Ovary (tissue), 10 donors: ENCODE results near the gene ANKRD2. TPM values are rescaled to one million over a fixed set of nuclear protein-coding genes. Genes with fewer than 3 reads are reported as not detected.
A peak's percentile ranks its signal among the peaks of the same experiment; 100 is the strongest.
"Not testable (repeated sequence)": the region's sequence is repeated elsewhere in the genome, so short reads cannot be mapped to it uniquely, and the experiment has no call there.

Source experiments
- DNase-seq, 5 donors: peaks; one replicate each; pipeline ENCODE4 v3.0.0-alpha.2; 2019 to 2020
- H3K27ac ChIP-seq, 2 donors: fragments of 200-600 bp; one replicate each; pipeline versions ENCODE4 v1.5.1 to v1.8.0; 2019 to 2022
- H3K27me3 ChIP-seq: fragments of 200-600 bp; one replicate; pipeline ENCODE4 v1.8.0; 2022
- H3K36me3 ChIP-seq: fragments of 200-600 bp; sonication (generic); one replicate; pipeline ENCODE4 v1.5.1; 2019
- H3K4me1 ChIP-seq: one replicate; pipeline ENCODE4 v1.8.1; 2013; ENCODE audit warnings: mild to moderate bottlenecking, moderate library complexity; ENCODE audit not compliant: insufficient read depth
- H3K4me3 ChIP-seq: fragments of 200-600 bp; sonication (generic); one replicate; pipeline ENCODE4 v1.5.1; 2017
- H3K9me3 ChIP-seq, 2 donors: fragments of 200-600 bp in 1 of 2; sonication (generic) in 1 of 2; one replicate each; pipeline versions ENCODE4 v1.5.1 to v1.8.1; 2013 to 2019; ENCODE audit warnings: mild to moderate bottlenecking in 1 of 2, moderate library complexity in 1 of 2
- EP300 ChIP-seq: sonication (generic); formaldehyde crosslinking; IDR thresholded peaks from one replicate; pipeline ENCODE4 v1.6.1; 2017; ENCODE audit warnings: antibody characterized with exemption
- POLR2A ChIP-seq: fragments of 450-650 bp; IDR thresholded peaks from one replicate; pipeline ENCODE4 v1.6.1; 2017; ENCODE audit warnings: antibody characterized with exemption, mild to moderate bottlenecking, moderate library complexity
- WGBS, 3 donors: extraction: QIAGEN DNeasy Blood & Tissue Kit in 1 of 3; methylation state at CpG; one replicate each; pipeline versions ENCODE4 v1.1.5 to v1.1.7; 2013 to 2017; 5-methylcytosine and 5-hydroxymethylcytosine counted together
- intact Hi-C, 4 donors: fragments of 100-400 bp; cut with DNase I; formaldehyde crosslinking; loops; one replicate each; pipeline versions ENCODE4 v1.11.0 to v1.15.1; 2022 to 2023
- long read RNA-seq, 3 donors: library from polyadenylated mRNA in 2 of 3; unstranded in 2 of 3; transcript quantifications; one replicate each; pipeline ENCODE4 v2.0.0 and lab custom pipeline, GENCODE V29; 2021 to 2026
- polyA plus RNA-seq, 2 donors: library from polyadenylated mRNA; stranded (reverse); fragments of 200-250 nt in 1 of 2; fragments of 350-450 nt in 1 of 2; fragmentation: Illumina TruSeq in 1 of 2; extraction: RNeasy Lipid Tissue Mini Kit (QIAGEN cat#74804) in 1 of 2; gene quantifications; one replicate each; pipeline ENCODE4 v1.2.3, GENCODE V29; 2013 to 2014
- total RNA-seq, 7 donors: library from RNA; depleted of rRNA in 2 of 7; stranded (reverse); fragments of >200 nt in 2 of 7; fragmentation: NEBNext Ultra II Directional in 3 of 7; extraction: Animal tissue kit (Norgen Biotek cat#: 25700) in 3 of 7; gene quantifications; one replicate each; pipeline versions ENCODE4 v1.1.0 to v1.2.4, GENCODE V29; 2016 to 2023
- TF ChIP-seq, protein P1 (sequence below), 3 donors: fragments of 450-650 bp in 2 of 3; fragments of 200-600 bp in 1 of 3; IDR thresholded peaks; one replicate each; pipeline versions ENCODE4 v1.5.1 to v1.8.0; 2016 to 2022; ENCODE audit warnings: antibody characterized with exemption in 3 of 3, mild to moderate bottlenecking in 1 of 3
- donor health status: DM: no; HTN: no; CAD: no; lungs with moderate emphysema.
- donor health status: DM: no; HTN: no; CAD: no.
- donor health status: Bipolar disorder and iron deficiency.
- donor health status: DM: yes; HTN: yes; CAD: no.
- donor health status: DM: no; HTN: no; CAD: no.
- donor health status: DM: yes; HTN: yes; CAD: no.

ANKRD2 gene, protein sequence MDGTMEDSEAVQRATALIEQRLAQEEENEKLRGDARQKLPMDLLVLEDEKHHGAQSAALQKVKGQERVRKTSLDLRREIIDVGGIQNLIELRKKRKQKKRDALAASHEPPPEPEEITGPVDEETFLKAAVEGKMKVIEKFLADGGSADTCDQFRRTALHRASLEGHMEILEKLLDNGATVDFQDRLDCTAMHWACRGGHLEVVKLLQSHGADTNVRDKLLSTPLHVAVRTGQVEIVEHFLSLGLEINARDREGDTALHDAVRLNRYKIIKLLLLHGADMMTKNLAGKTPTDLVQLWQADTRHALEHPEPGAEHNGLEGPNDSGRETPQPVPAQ
- total RNA-seq = under 1 TPM in 3 of 7 donors, not detected in 4; 0.37 to 0.46 (median 0.40) TPM
- polyA plus RNA-seq = under 1 TPM; 0.11 to 0.17 TPM
- long read RNA-seq, donor 1 = 0 reads
- long read RNA-seq, donor 2, partial matches to known transcripts = 12 of 12 reads
- long read RNA-seq, donor 2, other reads (novel, unspliced or antisense) = 0 of 12 reads
- long read RNA-seq, donor 3 = 0 reads

DNA sequence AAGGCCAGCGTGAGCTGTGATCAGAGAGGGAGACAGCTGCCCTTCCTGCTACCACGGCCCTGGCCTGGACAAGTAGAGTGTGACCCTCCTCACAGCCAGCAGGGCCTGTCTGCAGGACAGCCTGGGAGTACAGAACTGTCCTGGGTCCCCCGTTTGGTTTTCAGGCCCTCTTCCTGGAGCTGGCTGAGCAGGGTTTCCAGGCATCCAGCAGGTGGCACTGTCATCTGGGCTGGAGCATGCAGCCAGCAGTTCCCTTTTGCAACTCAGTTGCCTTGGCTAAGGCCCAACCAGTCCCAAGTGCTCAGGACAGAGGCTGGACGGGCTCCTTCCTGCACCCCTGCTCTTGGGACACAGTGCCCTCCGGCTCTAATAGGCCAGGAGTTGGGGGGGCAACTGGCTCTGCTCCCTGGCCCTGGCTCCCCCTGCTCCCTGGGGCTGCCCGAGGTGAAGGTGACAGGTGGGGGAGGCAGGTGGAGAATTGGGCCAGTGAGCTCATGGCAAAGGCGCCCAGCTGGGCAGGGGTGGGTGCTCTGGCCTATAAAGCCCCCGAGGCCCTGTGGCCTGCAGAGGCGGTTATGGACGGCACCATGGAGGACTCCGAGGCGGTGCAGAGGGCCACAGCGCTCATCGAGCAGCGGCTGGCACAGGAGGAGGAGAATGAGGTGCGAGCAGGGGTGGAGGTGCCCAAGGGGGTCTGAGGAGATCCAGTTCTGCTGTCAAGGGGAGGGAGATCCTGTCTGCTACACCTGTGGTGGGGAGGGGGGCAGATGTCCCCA lies at the start of gene ANKRD2:
Gene ANKRD2 (plus strand): TSS at position 566 of the 776 bp plus-strand sequence. CDS start 10 bp downstream, at position 576.
- DNase-seq = peak; percentile 54 to 74 (median 59)
- intact Hi-C loops = loop anchor here in 1 of 4 donors (2.0 kb wide), 1 partner anchor 38 kb away; no protein-coding TSS in a partner anchor

DNA sequence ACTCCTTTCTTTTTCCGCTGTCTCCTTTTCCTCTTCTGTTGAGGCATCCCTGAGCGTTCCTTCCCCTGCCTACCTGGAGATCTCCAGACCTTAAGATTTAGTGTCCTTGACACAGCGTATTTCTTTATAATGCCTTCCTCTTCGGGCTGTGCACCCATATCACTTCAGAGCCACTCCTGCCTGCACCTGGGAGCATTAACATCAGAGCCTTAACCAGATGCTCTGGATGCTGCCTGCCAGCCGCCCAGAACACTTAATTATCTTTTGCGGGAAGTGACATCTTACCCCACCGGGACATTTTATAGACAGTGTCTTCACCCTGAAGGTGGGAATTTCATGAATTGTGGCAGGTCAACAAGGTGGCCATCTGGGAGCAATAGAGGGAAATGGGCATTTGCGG lies 49.6 kb upstream of the ANKRD2 start:
- TF ChIP-seq POLR2A = no peak
- no peak for TF ChIP-seq EP300
- TF ChIP-seq, protein P1, sequence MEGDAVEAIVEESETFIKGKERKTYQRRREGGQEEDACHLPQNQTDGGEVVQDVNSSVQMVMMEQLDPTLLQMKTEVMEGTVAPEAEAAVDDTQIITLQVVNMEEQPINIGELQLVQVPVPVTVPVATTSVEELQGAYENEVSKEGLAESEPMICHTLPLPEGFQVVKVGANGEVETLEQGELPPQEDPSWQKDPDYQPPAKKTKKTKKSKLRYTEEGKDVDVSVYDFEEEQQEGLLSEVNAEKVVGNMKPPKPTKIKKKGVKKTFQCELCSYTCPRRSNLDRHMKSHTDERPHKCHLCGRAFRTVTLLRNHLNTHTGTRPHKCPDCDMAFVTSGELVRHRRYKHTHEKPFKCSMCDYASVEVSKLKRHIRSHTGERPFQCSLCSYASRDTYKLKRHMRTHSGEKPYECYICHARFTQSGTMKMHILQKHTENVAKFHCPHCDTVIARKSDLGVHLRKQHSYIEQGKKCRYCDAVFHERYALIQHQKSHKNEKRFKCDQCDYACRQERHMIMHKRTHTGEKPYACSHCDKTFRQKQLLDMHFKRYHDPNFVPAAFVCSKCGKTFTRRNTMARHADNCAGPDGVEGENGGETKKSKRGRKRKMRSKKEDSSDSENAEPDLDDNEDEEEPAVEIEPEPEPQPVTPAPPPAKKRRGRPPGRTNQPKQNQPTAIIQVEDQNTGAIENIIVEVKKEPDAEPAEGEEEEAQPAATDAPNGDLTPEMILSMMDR (IDR thresholded peaks at IDR 0.05) = no peak
- Histone ChIP-seq H3K9me3 (no peaks in the 10 kb centered on the region), H3K27me3 (no peaks in the 10 kb centered on the region), H3K4me1 (peaks cover 4% of the 10 kb centered on the region), H3K4me3 (no peak overlapping the region), H3K36me3 (no peaks in the 10 kb centered on the region), H3K27ac (no peak overlapping the region)
- intact Hi-C loops = no loop called here
- no peak for DNase-seq
- WGBS, 3 donors = 83 to 87% (median 85%) methylated on average over 8 of the region's 8 CpGs

More for the DNA sequence above, at the start of gene ANKRD2:
- H3K27ac ChIP-seq = no peak within 1 kb of the TSS
- 69 to 71% (median 71%) methylated on average over 16 of the region's 16 CpGs for WGBS, 3 donors
- no peak for TF ChIP-seq EP300
- TF ChIP-seq, protein P1 (IDR thresholded peaks at IDR 0.05) = peak in 2 of 3 donors; percentile 43 to 64
- H3K9me3 ChIP-seq = no peaks in the 10 kb centered on the region
- H3K27me3 ChIP-seq = no peaks in the 10 kb centered on the region
- H3K4me1 ChIP-seq = no peaks in the 10 kb centered on the region
- H3K36me3 ChIP-seq = no peaks in the 10 kb centered on the region
- H3K4me3 ChIP-seq = no peak within 1 kb of the TSS

DNA sequence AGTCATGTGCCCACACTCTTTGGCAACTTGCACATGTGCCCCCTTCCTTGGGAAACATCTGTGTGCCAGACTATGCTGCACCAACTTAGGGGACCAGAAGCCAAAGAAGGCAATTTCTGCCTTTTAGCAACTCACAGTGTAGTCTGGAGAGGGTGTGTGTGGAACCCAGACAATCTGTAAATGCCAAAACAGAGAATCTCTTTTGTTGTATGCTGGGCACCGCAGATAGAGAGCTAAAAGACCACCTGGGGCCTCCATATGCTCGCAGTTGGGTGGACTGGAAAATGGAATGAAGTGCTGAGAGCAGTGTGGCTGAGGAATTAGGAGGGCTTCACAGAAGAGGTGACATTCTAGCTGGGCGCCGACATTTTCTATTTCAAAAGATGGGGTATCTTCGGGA lies 47.5 kb upstream of the ANKRD2 start:
- H3K27ac ChIP-seq = no peak overlapping the region
- H3K9me3 ChIP-seq = no peaks in the 10 kb centered on the region
- no peaks in the 10 kb centered on the region for H3K36me3 ChIP-seq
- TF ChIP-seq, protein P1 (IDR thresholded peaks at IDR 0.05) = no peak
- no peak for TF ChIP-seq EP300
- no peak for TF ChIP-seq POLR2A
- H3K27me3 ChIP-seq = no peaks in the 10 kb centered on the region
- intact Hi-C loops = no loop called here
- H3K4me3 ChIP-seq = no peak overlapping the region
- no peaks in the 10 kb centered on the region for H3K4me1 ChIP-seq
- WGBS, 3 donors = 96 to 99% (median 97%) methylated on average over 5 of the region's 5 CpGs
- no peak for DNase-seq

DNA sequence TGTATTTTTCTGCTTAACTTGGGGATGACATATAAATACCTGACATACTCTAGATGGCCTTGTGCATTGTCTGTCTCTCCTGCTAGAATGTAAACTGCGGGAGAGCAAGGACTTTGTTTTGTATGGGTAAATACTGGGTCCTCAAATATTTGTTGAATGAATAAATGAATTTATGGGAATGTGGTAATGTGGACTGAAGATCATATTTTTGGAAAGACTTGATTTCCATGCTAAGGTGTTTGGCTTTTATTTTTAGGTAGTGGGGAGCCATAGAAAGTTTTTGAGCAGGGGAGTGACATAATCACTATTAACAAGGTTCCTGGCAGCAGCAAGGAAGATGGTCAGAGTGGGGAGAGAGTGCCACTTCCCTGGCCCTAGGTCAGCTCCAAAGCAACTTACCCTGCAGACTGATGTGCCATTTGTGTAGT lies 46.9 kb upstream of the ANKRD2 start:
- H3K4me3 ChIP-seq = no peak overlapping the region
- H3K9me3 ChIP-seq = no peaks in the 10 kb centered on the region
- 76 to 89% (median 83%) methylated on average over 1 of the region's 1 CpG for WGBS, 3 donors
- H3K27me3 ChIP-seq = no peaks in the 10 kb centered on the region
- no peak overlapping the region for H3K27ac ChIP-seq
- TF ChIP-seq EP300 = no peak
- TF ChIP-seq POLR2A = no peak
- TF ChIP-seq, protein P1 (IDR thresholded peaks at IDR 0.05) = no peak
- intact Hi-C loops = no loop called here
- no peaks in the 10 kb centered on the region for H3K4me1 ChIP-seq
- H3K36me3 ChIP-seq = no peaks in the 10 kb centered on the region
- no peak for DNase-seq

DNA sequence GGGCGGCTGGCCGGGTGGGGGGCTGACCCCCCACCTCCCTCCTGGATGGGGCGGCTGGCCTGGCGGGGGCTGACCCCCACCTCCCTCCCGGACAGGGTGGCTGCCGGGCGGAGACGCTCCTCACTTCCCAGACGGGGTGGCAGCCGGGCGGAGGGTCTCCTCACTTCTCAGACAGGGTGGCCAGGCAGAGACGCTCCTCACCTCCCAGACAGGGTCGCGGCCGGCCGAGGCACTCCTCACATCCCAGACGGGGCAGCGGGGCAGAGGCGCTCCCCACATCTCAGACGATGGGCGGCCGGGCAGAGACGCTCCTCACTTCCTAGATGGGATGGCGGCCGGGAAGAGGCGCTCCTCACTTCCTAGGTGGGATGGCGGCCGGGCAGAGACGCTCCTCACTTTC lies 43.7 kb upstream of the ANKRD2 start:
- intact Hi-C loops, H3K4me3 ChIP-seq, H3K9me3 ChIP-seq, H3K27me3 ChIP-seq, H3K27ac ChIP-seq, DNase-seq, H3K4me1 ChIP-seq, H3K36me3 ChIP-seq: not testable (repeated sequence)
- 93 to 100% (median 97%) methylated on average over 4 to 22 of the region's 29 CpGs for WGBS, 3 donors
